MCF 10A (cell line): ENCODE data around the gene SH3YL1. TPM values are rescaled to one million over a fixed set of nuclear protein-coding genes. Genes with fewer than 3 reads are reported as not detected.
A peak's percentile ranks its signal among the peaks of the same experiment; 100 is the strongest.

Source experiments
- Bru-seq: library from RNA; stranded (reverse); fragments of 400-500 nt; gene quantifications from one replicate; lab custom pipeline; 2021; lab: Mats Ljungman, UMichigan
- BruChase-seq, 2 experiments: library from RNA; stranded (reverse); fragments of 400-500 nt; gene quantifications; one replicate each; lab custom pipeline; 2021; lab: Mats Ljungman, UMichigan
- BruUV-seq: library from RNA; stranded (reverse); fragments of 400-500 nt; replicated peaks from 2 replicates; lab custom pipeline; 2021; lab: Mats Ljungman, UMichigan
- CTCF ChIA-PET: fragments of 300-600 bp; sonication (Branson Sonifier 250); formaldehyde crosslinking; extraction: SDS; loops from one replicate; lab custom pipeline; 2021; ENCODE audit warnings: antibody characterized with exemption, inconsistent platforms; lab: Yijun Ruan, JAX
- POLR2A ChIA-PET: fragments of 300-600, 350-650 bp; sonication (Branson Sonifier 250); formaldehyde crosslinking; extraction: SDS; loops from one replicate; lab custom pipeline; 2020; ENCODE audit warnings: antibody characterized with exemption, inconsistent platforms; lab: Yijun Ruan, JAX
- DNase-seq: peaks from one replicate; pipeline ENCODE4 v3.0.0-alpha.2; 2018; ENCODE audit not compliant: unreplicated experiment
- H3K27ac Mint-ChIP-seq: one replicate; pipeline ENCODE4 v1.8.0; 2022; ENCODE audit warnings: mild to moderate bottlenecking, low read depth, mixed read lengths; ENCODE audit not compliant: unreplicated experiment
- H3K27me3 Mint-ChIP-seq: one replicate; pipeline ENCODE4 v1.8.0; 2022; ENCODE audit warnings: mixed read lengths; ENCODE audit not compliant: insufficient read depth, unreplicated experiment
- H3K36me3 Mint-ChIP-seq: one replicate; pipeline ENCODE4 v1.8.0; 2022; ENCODE audit warnings: mild to moderate bottlenecking, moderate library complexity, mixed read lengths; ENCODE audit not compliant: insufficient read depth, unreplicated experiment
- H3K4me1 Mint-ChIP-seq: one replicate; pipeline ENCODE4 v1.8.0; 2022; ENCODE audit warnings: mixed read lengths; ENCODE audit not compliant: insufficient read depth, unreplicated experiment
- H3K4me3 Mint-ChIP-seq: one replicate; pipeline ENCODE4 v1.8.0; 2022; ENCODE audit warnings: mild to moderate bottlenecking, moderate library complexity, mixed read lengths; ENCODE audit not compliant: unreplicated experiment
- H3K9me3 Mint-ChIP-seq: one replicate; pipeline ENCODE4 v1.8.0; 2022; ENCODE audit warnings: mixed read lengths; ENCODE audit not compliant: unreplicated experiment
- CTCF ChIP-seq: fragments of 200-600 bp; IDR thresholded peaks from one replicate; pipeline ENCODE4 v1.8.0; 2022; ENCODE audit warnings: antibody characterized with exemption, mild to moderate bottlenecking; ENCODE audit not compliant: unreplicated experiment
- intact Hi-C: fragments of 100-400 bp; cut with micrococcal nuclease; formaldehyde crosslinking; loops from 2 replicates; pipeline ENCODE4 v1.14.1; 2022
- long read RNA-seq: library from polyadenylated mRNA; stranded (forward); transcript quantifications from one replicate; pipeline ENCODE4 v2.0.0, GENCODE V29; 2022
- total RNA-seq: library from RNA; stranded (reverse); gene quantifications from 2 replicates; pipeline ENCODE4 v1.2.3, GENCODE V29; 2022

The SH3YL1 gene
- 39.1 and 47.4 TPM in 2 replicates for total RNA-seq
- percentile 76 among the genes with signal in this experiment for Bru-seq, nascent RNA
- percentile 83 among the genes with signal in this experiment for BruChase-seq, experiment 1, labeled RNA remaining after a 6-hour chase
- BruChase-seq, experiment 2, labeled RNA remaining after a 2-hour chase, result percentile 87 among the genes with signal in this experiment
- long read RNA-seq, transcript SH3YL1-205 (9 exons, 1,695 nt), result major isoform, 10 of 63 reads
- long read RNA-seq, partial matches to known transcripts, result 4 of 63 reads
- long read RNA-seq, other reads (novel, unspliced or antisense), result 40 of 63 reads

- H3K36me3 Mint-ChIP-seq, result peaks cover 15% of the 10 kb centered on the region
- H3K4me3 Mint-ChIP-seq, result peak within 1 kb of the TSS; percentile 94
- CTCF ChIA-PET, result interaction anchor here (0.5 to 0.6 kb wide), 2 partner anchors 26 to 370 kb away, joined by 3 read pairs; no protein-coding TSS in a partner anchor
- H3K27ac Mint-ChIP-seq, result peak within 1 kb of the TSS; percentile 87
- BruUV-seq, result no TSS peak
- H3K9me3 Mint-ChIP-seq, result no peaks in the 10 kb centered on the region
- POLR2A ChIA-PET, result interaction anchor here (0.6 to 1.5 kb wide), 16 partner anchors 9 to 305 kb away, joined by 3 to 7 read pairs (median 3); no protein-coding TSS in a partner anchor
- peak; percentile 61 for DNase-seq
- no peak for TF ChIP-seq CTCF
- intact Hi-C loops, result loop anchor here (10.0 kb wide), 1 partner anchor 121 kb away; no protein-coding TSS in a partner anchor
- H3K27me3 Mint-ChIP-seq, result no peaks in the 10 kb centered on the region
- peaks cover 22% of the 10 kb centered on the region for H3K4me1 Mint-ChIP-seq
These were observed at the start of gene SH3YL1 for GRCh38 chr2:263774-264492. Gene SH3YL1, minus strand, starts transcription at chr2:264032. Its CDS starts 48 bp downstream, at chr2:263984.

DNA sequence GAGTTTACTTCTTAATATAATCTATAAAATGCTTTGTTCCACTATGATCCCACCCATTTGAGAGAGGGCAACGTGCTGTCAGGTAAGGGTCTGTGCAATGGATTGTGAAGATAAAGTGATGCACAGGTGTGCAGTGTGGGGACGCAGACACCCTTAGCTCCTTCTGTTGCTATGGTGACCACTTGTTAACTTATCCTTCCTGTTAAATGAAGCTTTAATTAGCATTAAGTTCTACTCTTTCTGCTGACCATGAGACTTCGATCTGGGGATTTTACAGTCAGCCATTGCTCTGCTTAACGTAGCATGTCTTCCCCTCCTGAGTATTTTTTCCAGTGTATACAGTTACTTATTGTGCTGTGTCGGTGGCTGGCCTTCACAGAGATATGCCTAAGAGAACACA lies 47.2 kb upstream of the SH3YL1 start:
- intact Hi-C loops, result no loop called here
- Mint-ChIP-seq H3K27me3 (no peaks in the 10 kb centered on the region), H3K36me3 (no peaks in the 10 kb centered on the region), H3K4me3 (no peak overlapping the region), H3K4me1 (no peaks in the 10 kb centered on the region), H3K9me3 (no peaks in the 10 kb centered on the region), H3K27ac (no peak overlapping the region)
- no TSS peak for BruUV-seq
- DNase-seq, result no peak
- CTCF ChIA-PET, result no interaction called here
- POLR2A ChIA-PET, result no interaction called here
- no peak for TF ChIP-seq CTCF

DNA sequence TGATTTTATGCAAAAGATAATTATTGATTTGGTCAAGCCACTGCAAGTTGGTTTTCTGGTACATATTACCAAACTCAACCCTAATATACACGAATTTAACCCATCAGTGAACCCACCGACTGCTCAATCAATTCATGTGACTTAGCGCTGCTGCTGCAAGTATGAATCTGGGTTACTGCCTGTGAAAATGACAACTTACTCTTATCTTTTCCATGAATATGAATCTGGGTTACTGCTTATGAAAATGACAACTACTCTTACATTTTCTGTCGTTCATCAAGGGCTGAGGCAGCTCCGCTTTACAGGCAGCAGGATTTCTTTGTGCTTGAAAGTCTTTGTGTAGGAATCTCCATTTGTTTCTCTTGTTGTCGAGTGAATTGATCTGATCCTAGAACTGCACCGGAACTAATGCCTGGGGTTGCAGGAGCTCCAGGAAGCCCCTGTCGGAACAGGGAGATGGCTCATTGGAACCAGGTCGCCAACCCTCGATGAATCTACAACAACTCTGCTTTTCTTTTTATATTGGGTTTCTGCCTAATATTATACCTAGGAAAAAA lies 46.2 kb upstream of the SH3YL1 start:
- DNase-seq, result no peak
- no peak overlapping the region for H3K4me3 Mint-ChIP-seq
- BruUV-seq, result no TSS peak
- POLR2A ChIA-PET, result interaction anchor here (0.9 to 1.3 kb wide), 2 partner anchors 18 to 46 kb away, joined by 3 to 4 read pairs; no protein-coding TSS in a partner anchor
- no peak overlapping the region for H3K27ac Mint-ChIP-seq
- CTCF ChIA-PET, result interaction anchor here (0.5 to 0.8 kb wide), 2 partner anchors 8 to 191 kb away, joined by 3 to 4 read pairs; no protein-coding TSS in a partner anchor
- no peaks in the 10 kb centered on the region for H3K4me1 Mint-ChIP-seq
- intact Hi-C loops, result no loop called here
- H3K36me3 Mint-ChIP-seq, result no peaks in the 10 kb centered on the region
- H3K9me3 Mint-ChIP-seq, result no peaks in the 10 kb centered on the region
- TF ChIP-seq CTCF, result no peak
- H3K27me3 Mint-ChIP-seq, result no peaks in the 10 kb centered on the region
